NCI-H2029 treated with DMSO at 0.1 percent for 48 hours (cell line): ENCODE measurements around the gene VWA5B2.
A peak's percentile ranks its signal among the peaks of the same experiment; 100 is the strongest.

Source experiments
- DNase-seq: peaks from one replicate; lab custom pipeline; 2025; lab: John Stamatoyannopoulos, UW

Gene VWA5B2

GRCh38 chr3:184275961-184276910 lies 46.9 kb downstream of the VWA5B2 start, which contains the start of gene ECE2:
TSS of gene ECE2 (plus strand) at chr3:184276022. CDS start at chr3:184276154, 132 bp downstream.
- DNase-seq, result no peak

- DNase-seq, result no peak
Observed at GRCh38 chr3:184277366-184277765, 48.0 kb downstream of the VWA5B2 start.

GRCh38 chr3:184282941-184283340 lies 53.6 kb downstream of the VWA5B2 start:
- DNase-seq, result no peak

- DNase-seq, result no peak
Observed at GRCh38 chr3:184283681-184284080, 54.3 kb downstream of the VWA5B2 start.

GRCh38 chr3:184284696-184285095 lies 55.3 kb downstream of the VWA5B2 start:
- DNase-seq, result peak; percentile 64

GRCh38 chr3:184289426-184289938 lies 60.1 kb downstream of the VWA5B2 start:
- peak; percentile 32 for DNase-seq

- DNase-seq, result no peak
Observed at GRCh38 chr3:184290331-184290730, 60.9 kb downstream of the VWA5B2 start.

GRCh38 chr3:184291044-184291737 lies 61.8 kb downstream of the VWA5B2 start:
- DNase-seq, result no peak
